NCI-H69 (cell line): ENCODE results near the gene PRKCB.

Experiments
- DNase-seq: peaks from one replicate; lab custom pipeline; 2025; lab: John Stamatoyannopoulos, UW

Gene PRKCB

DNA sequence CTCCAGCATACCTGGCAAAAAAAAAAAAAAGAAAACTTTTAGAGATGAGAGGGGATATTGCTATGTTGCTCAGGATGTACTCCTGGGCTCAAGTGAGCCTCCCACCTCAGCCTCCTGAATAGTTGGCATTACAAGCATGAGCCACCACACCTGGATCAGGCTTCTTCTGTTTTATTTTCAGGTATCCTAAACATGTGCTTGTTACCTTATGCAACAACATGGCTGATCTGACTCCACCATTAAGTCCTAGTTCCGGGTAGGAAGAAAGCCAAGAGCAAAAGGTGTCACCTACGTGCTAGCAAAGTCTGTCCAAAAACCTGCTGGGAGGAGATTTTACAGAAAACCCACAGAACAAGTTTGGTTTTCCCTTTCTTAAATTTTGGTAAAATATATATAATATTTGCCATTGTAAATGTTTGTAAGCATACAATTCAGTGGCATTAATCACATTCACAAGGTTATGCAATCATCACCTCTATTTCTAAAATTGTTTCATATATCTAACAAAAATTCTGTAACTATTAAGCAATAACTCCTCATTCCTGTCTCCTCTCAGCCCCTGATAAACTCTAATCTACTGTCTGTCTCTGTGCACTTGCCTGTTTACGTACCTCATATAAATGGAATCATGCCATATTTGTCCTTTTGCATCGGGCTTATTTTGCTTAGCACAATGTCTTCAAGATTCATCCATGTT, 411.3 kb downstream of the PRKCB start:
- no peak for DNase-seq

DNA sequence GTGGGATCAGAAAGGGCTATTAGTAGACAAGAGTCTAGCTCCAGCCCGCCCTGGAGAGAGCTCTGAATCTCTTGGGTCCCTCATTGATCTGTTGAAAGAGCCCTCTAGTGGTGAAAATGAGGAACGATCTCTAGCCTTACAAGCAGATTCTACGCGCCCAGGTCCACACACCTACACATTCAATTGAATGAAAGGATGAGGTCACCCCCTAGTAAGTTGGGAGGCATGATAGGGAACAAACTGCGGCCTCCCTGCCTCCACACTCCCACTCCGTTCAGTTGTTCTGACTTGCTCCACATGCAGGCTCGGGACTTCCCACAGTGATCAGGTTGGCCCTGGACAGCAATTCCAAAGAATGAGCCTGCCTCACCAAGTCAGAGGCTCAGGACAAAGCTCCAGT, 417.4 kb downstream of the PRKCB start:
- peak; percentile 80 for DNase-seq

GRCh38 chr16:24255456-24256371, 419.9 kb downstream of the PRKCB start, which contains the start of gene CACNG3:
Gene CACNG3, plus strand, starts transcription at chr16:24256335. Its CDS starts 420 bp downstream, at chr16:24256755.
- DNase-seq = peak; percentile 50

DNA sequence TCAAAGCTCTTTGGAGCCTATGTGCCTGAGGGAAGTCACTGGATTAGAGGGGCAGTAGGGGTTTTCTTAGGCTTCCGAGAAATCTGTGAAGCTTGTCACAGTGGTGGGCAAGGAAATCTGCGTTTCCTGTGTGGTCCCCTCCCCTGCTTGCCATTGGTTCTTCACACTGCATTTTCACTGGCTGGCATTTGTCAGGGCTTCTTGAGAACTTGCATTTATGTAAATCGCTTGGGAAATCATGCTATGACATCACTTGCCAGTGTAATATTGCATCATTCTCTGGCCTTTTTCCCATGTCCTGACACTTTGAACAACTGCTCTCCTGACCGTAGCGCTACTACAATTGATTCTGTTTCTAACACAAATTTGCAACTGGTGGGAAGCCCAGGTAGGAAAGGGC, 422.2 kb downstream of the PRKCB start:
- DNase-seq = peak; percentile 23

GRCh38 chr16:24258791-24259190, 423.0 kb downstream of the PRKCB start:
- no peak for DNase-seq

- no peak for DNase-seq
Measured at GRCh38 chr16:24262816-24263215, 427.0 kb downstream of the PRKCB start.
